ENCODE data around the gene CHST6. TPM values are rescaled to one million over a fixed set of nuclear protein-coding genes. Genes with fewer than 3 reads are reported as not detected.

CHST6 gene
- total and polyA plus RNA-seq, 2 donors (not counting 1 experiment from before 2014, with no cell fraction given) = 0.02 to 0.17 TPM

DNA sequence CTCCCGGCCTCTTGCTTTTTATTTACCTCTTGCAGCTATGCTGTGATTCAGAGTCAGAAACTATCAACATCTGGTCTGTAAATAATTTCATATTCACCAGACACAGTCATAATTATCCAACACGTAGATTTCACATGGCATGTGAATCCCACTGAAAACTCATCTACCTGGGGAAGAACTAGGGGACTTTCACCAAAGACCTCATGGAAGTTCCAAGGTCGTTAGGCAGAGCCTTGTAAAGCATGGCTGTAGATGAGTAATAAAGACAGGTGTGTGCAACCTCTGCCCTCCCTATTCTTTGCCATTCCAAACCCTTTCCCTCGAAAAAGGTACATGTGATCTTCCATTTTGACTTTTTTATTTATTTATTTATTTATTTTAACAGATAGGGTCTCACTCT is 42.5 kb upstream of the CHST6 start:
- H3K4me3 ChIP-seq (replicated peaks in 1 of 4; ENCODE audit: control extremely low read depth in 1 of 4, insufficient read depth in 1 of 4, low read depth in 3 of 4, low read length in 4 of 4) = no peak overlapping the region
- H2AFZ ChIP-seq (ENCODE audit: low read length) = no peak overlapping the region
- no peaks in the 10 kb centered on the region for H4K20me1 ChIP-seq (ENCODE audit: control insufficient read depth, extremely low read depth, insufficient read depth, low read length)
- DNase-seq (ENCODE audit: low read depth in 2 of 2) = no peak
- TF ChIP-seq, protein P1, sequence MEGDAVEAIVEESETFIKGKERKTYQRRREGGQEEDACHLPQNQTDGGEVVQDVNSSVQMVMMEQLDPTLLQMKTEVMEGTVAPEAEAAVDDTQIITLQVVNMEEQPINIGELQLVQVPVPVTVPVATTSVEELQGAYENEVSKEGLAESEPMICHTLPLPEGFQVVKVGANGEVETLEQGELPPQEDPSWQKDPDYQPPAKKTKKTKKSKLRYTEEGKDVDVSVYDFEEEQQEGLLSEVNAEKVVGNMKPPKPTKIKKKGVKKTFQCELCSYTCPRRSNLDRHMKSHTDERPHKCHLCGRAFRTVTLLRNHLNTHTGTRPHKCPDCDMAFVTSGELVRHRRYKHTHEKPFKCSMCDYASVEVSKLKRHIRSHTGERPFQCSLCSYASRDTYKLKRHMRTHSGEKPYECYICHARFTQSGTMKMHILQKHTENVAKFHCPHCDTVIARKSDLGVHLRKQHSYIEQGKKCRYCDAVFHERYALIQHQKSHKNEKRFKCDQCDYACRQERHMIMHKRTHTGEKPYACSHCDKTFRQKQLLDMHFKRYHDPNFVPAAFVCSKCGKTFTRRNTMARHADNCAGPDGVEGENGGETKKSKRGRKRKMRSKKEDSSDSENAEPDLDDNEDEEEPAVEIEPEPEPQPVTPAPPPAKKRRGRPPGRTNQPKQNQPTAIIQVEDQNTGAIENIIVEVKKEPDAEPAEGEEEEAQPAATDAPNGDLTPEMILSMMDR (conservative IDR thresholded peaks at IDR 0.05 in 1 of 2, IDR thresholded peaks at IDR 0.05 in 1 of 2; ENCODE audit: low read depth in 1 of 2, low read length in 2 of 2) = no peak
- TF ChIP-seq EZH2 (IDR thresholded peaks at IDR 0.05; ENCODE audit: low read length, missing control alignments) = no peak
- no peaks in the 10 kb centered on the region for H3K9me3 ChIP-seq (ENCODE audit: control insufficient read depth, insufficient read depth, low read depth, low read length)
- H3K4me2 ChIP-seq (ENCODE audit: extremely low read depth, insufficient read depth, low read length) = no peak overlapping the region
- no peaks in the 10 kb centered on the region for H3K36me3 ChIP-seq (ENCODE audit: control insufficient read depth, insufficient read depth, low read length)
- H3K4me1 ChIP-seq (ENCODE audit: control insufficient read depth, extremely low read depth, insufficient read depth, low read length) = no peaks in the 10 kb centered on the region
- H3K79me2 ChIP-seq (ENCODE audit: control insufficient read depth, insufficient read depth, low read length) = no peaks in the 10 kb centered on the region
- H3K9ac ChIP-seq (ENCODE audit: insufficient read depth, low read length) = no peak overlapping the region
- H3K27ac ChIP-seq (ENCODE audit: insufficient read depth, low read length) = no peak overlapping the region
- no peaks in the 10 kb centered on the region for H3K27me3 ChIP-seq (ENCODE audit: control insufficient read depth, insufficient read depth, low read length)

DNA sequence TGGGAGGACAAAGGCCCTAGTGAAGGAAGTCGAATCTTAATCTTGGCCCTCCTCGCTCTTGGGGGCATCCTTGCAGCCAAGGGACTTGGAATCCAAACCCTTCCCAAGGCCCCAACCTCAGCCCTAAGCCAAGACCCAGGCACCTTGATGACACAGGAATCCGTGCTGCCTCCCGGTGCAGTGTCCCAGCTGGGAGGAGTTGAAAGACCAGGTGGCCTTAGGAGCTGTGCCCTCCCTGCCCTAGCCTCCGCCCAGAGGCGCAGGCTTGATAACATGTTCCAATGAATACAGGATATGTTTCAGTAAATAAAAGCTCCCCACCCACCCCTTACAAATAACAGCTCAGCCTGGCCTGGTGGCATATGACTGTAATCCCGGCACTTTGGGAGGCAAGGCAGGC is 40.7 kb upstream of the CHST6 start, which contains the start of gene CHST5:
TSS of gene CHST5 (minus strand) at position 208 of the 400 bp plus-strand sequence. CDS start 5,724 bp downstream, outside the sequence.
- TF ChIP-seq, protein P1 (conservative IDR thresholded peaks at IDR 0.05 in 1 of 2, IDR thresholded peaks at IDR 0.05 in 1 of 2; ENCODE audit: low read depth in 1 of 2, low read length in 2 of 2) = no peak
- no peak for TF ChIP-seq EZH2 (IDR thresholded peaks at IDR 0.05; ENCODE audit: low read length, missing control alignments)
- no peak within 1 kb of the TSS for H3K4me2 ChIP-seq (ENCODE audit: extremely low read depth, insufficient read depth, low read length)
- H3K9ac ChIP-seq (ENCODE audit: insufficient read depth, low read length) = no peak within 1 kb of the TSS
- no peaks in the 10 kb centered on the region for H3K9me3 ChIP-seq (ENCODE audit: control insufficient read depth, insufficient read depth, low read depth, low read length)
- DNase-seq (ENCODE audit: low read depth in 2 of 2) = no peak
- H3K4me3 ChIP-seq (replicated peaks in 1 of 4; ENCODE audit: control extremely low read depth in 1 of 4, insufficient read depth in 1 of 4, low read depth in 3 of 4, low read length in 4 of 4) = no peak within 1 kb of the TSS
- no peaks in the 10 kb centered on the region for H4K20me1 ChIP-seq (ENCODE audit: control insufficient read depth, extremely low read depth, insufficient read depth, low read length)
- no peaks in the 10 kb centered on the region for H3K27me3 ChIP-seq (ENCODE audit: control insufficient read depth, insufficient read depth, low read length)
- H2AFZ ChIP-seq (ENCODE audit: low read length) = no peak within 1 kb of the TSS
- no peaks in the 10 kb centered on the region for H3K4me1 ChIP-seq (ENCODE audit: control insufficient read depth, extremely low read depth, insufficient read depth, low read length)
- H3K36me3 ChIP-seq (ENCODE audit: control insufficient read depth, insufficient read depth, low read length) = no peaks in the 10 kb centered on the region
- no peak within 1 kb of the TSS for H3K27ac ChIP-seq (ENCODE audit: insufficient read depth, low read length)
- H3K79me2 ChIP-seq (ENCODE audit: control insufficient read depth, insufficient read depth, low read length) = no peaks in the 10 kb centered on the region

DNA sequence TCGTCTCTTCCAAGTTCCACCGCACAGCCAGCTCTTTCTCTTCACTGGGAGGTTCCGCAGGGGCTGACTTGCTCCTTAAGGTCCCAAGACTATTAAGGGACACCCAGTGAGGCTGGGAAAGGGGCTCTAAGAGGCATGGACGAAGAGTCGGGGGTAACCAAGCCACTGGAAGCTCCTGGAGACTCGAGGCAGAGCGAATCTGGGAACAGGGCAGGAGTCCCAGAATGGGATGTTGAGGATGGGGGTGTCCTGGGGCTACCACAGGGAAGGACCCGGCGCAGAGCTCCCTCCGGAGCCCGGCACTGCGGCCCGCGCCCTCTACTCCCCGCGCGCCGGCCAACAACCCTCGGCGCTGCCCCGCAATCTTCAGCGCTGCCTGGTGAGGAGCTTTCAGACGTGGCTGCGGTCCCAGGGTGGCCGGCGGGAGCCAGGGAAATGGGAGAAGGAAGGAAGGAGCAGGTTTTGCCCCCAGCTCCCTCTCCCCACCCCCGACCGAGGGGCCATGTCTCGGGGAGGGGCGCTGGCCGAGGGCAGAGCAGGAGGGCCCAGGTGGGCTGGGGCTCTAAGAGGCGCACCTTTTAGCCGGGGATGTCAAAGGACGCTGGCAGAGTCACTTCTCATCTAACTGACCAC is 40.1 kb upstream of the CHST6 start:
- TF ChIP-seq, protein P1 (conservative IDR thresholded peaks at IDR 0.05 in 1 of 2, IDR thresholded peaks at IDR 0.05 in 1 of 2; ENCODE audit: low read depth in 1 of 2, low read length in 2 of 2) = no peak
- TF ChIP-seq EZH2 (IDR thresholded peaks at IDR 0.05; ENCODE audit: low read length, missing control alignments) = no peak
- H3K9ac ChIP-seq (ENCODE audit: insufficient read depth, low read length) = no peak overlapping the region
- H3K4me1 ChIP-seq (ENCODE audit: control insufficient read depth, extremely low read depth, insufficient read depth, low read length) = no peaks in the 10 kb centered on the region
- no peaks in the 10 kb centered on the region for H3K9me3 ChIP-seq (ENCODE audit: control insufficient read depth, insufficient read depth, low read depth, low read length)
- H3K4me3 ChIP-seq (replicated peaks in 1 of 4; ENCODE audit: control extremely low read depth in 1 of 4, insufficient read depth in 1 of 4, low read depth in 3 of 4, low read length in 4 of 4) = no peak overlapping the region
- H3K27me3 ChIP-seq (ENCODE audit: control insufficient read depth, insufficient read depth, low read length) = no peaks in the 10 kb centered on the region
- no peak for DNase-seq (ENCODE audit: low read depth in 2 of 2)
- H3K36me3 ChIP-seq (ENCODE audit: control insufficient read depth, insufficient read depth, low read length) = no peaks in the 10 kb centered on the region
- H3K4me2 ChIP-seq (ENCODE audit: extremely low read depth, insufficient read depth, low read length) = no peak overlapping the region
- H2AFZ ChIP-seq (ENCODE audit: low read length) = no peak overlapping the region
- no peaks in the 10 kb centered on the region for H3K79me2 ChIP-seq (ENCODE audit: control insufficient read depth, insufficient read depth, low read length)
- no peaks in the 10 kb centered on the region for H4K20me1 ChIP-seq (ENCODE audit: control insufficient read depth, extremely low read depth, insufficient read depth, low read length)
- H3K27ac ChIP-seq (ENCODE audit: insufficient read depth, low read length) = no peak overlapping the region

Measured in fibroblast of lung (primary cell).